HepG2 (cell line): ENCODE results near the gene NPFFR1. TPM values are rescaled to one million over a fixed set of nuclear protein-coding genes. Genes with fewer than 3 reads are reported as not detected.

Source experiments
- ATAC-seq: fragments of 200-7000 bp; cut with Tn5 transposase; 3 replicates; pipeline ENCODE4 v1.9.1; 2020; ENCODE audit warnings: mild to moderate bottlenecking, moderate library complexity
- BruUV-seq: library from RNA; stranded (reverse); fragments of 400-500 nt; replicated peaks from 2 replicates; lab custom pipeline; 2021; lab: Mats Ljungman, UMichigan
- CTCF ChIA-PET: fragments of 300-600 bp; formaldehyde crosslinking; extraction: SDS; loops from one replicate; lab custom pipeline; 2021; ENCODE audit warnings: low total read pairs, inconsistent platforms, low intra/inter-chr PET ratio; lab: Yijun Ruan, JAX
- POLR2A ChIA-PET: fragments of 350-600 bp; sonication (Branson Sonifier 250); formaldehyde crosslinking; loops from one replicate; lab custom pipeline; 2020; ENCODE audit warnings: antibody characterized with exemption, inconsistent platforms; lab: Yijun Ruan, JAX
- DNase-seq: peaks from one replicate; pipeline ENCODE4 v3.0.0-alpha.2; 2015; ENCODE audit warnings: low spot score
- FAIRE-seq: peaks from 3 replicates; lab custom pipeline; 2011; peaks lifted over from hg19 to GRCh38; lab: Jason Lieb, UNC
- H2AFZ ChIP-seq: one replicate; pipeline ENCODE4 v1.6.1; 2011; ENCODE audit warnings: low read length, inconsistent platforms
- H3K27ac ChIP-seq: fragments of 300-600 bp; 3 replicates; pipeline ENCODE4 v1.8.0; 2011; ENCODE audit warnings: mixed run types, mild to moderate bottlenecking, mixed read lengths, low read length, inconsistent platforms; ENCODE audit not compliant: insufficient read depth; ENCODE audit errors: extremely low read length
- H3K27me3 ChIP-seq, 2 experiments: fragments of 200-600 bp in 1 of 2; 2 replicates in 1 of 2; 3 replicates in 1 of 2; pipeline versions ENCODE4 v1.6.0 to v1.8.0; 2011; ENCODE audit warnings: low read length in 2 of 2, mild to moderate bottlenecking in 2 of 2, moderate library complexity in 2 of 2, inconsistent platforms in 1 of 2; ENCODE audit not compliant: insufficient read depth in 2 of 2, control insufficient read depth in 1 of 2
- H3K36me3 ChIP-seq, 2 experiments: fragments of 200-600 bp in 1 of 2; replicated peaks in 1 of 2; 2 replicates in 1 of 2; 3 replicates in 1 of 2; pipeline versions ENCODE4 v1.5.1 to v1.8.0; 2011; ENCODE audit warnings: low read length in 2 of 2, inconsistent platforms in 1 of 2; ENCODE audit not compliant: insufficient read depth in 2 of 2, control insufficient read depth in 1 of 2
- H3K4me1 ChIP-seq: 2 replicates; pipeline ENCODE4 v1.5.1; 2012; ENCODE audit warnings: low read length, inconsistent platforms; ENCODE audit not compliant: insufficient read depth
- H3K4me2 ChIP-seq: 2 replicates; pipeline ENCODE4 v1.6.0; 2011; ENCODE audit warnings: low read depth, low read length, inconsistent platforms
- H3K4me3 ChIP-seq, 3 experiments: fragments of 200-600 bp in 1 of 3; sonication (generic), shearing (Covaris generic) in 1 of 3; replicated peaks in 1 of 3; 2 replicates each; pipeline ENCODE4 v1.5.1; 2011 to 2016; ENCODE audit warnings: low read length in 3 of 3, inconsistent platforms in 2 of 3, low read depth in 2 of 3, mild to moderate bottlenecking in 2 of 3, control low read depth in 1 of 3, mixed read lengths in 1 of 3; ENCODE audit not compliant: insufficient read depth in 1 of 3
- H3K79me2 ChIP-seq: one replicate; pipeline ENCODE4 v1.6.1; 2011; ENCODE audit warnings: low read length, inconsistent platforms; ENCODE audit not compliant: insufficient read depth
- H3K9ac ChIP-seq: 2 replicates; pipeline ENCODE4 v1.6.0; 2011; ENCODE audit warnings: mild to moderate bottlenecking, low read depth, low read length, inconsistent platforms; ENCODE audit not compliant: insufficient read depth
- H3K9me3 ChIP-seq: 2 replicates; pipeline ENCODE4 v1.5.1; 2012; ENCODE audit warnings: mild to moderate bottlenecking, low read length
- H4K20me1 ChIP-seq: 2 replicates; pipeline ENCODE4 v1.6.0; 2011; ENCODE audit warnings: inconsistent platforms, mild to moderate bottlenecking, low read length, moderate library complexity; ENCODE audit not compliant: insufficient read depth
- ERF ChIP-seq: IDR thresholded peaks from 2 replicates; pipeline ENCODE4 v1.6.1; 2018; ENCODE audit warnings: missing biosample characterization, missing genetic modification reagents
- HBP1 ChIP-seq: IDR thresholded peaks from 2 replicates; pipeline ENCODE4 v1.6.1; 2016; ENCODE audit warnings: low read depth, control low read depth
- MAF1 ChIP-seq: sonication (generic); formaldehyde crosslinking; IDR thresholded peaks from 2 replicates; pipeline ENCODE4 v1.5.0; 2020; ENCODE audit warnings: missing genetic modification reagents, borderline replicate concordance
- MAFF ChIP-seq: IDR thresholded peaks from 2 replicates; pipeline ENCODE4 v1.6.1; 2011; ENCODE audit warnings: low read depth, low read length, improper control_type of control experiment
- NR2F1 ChIP-seq, 2 experiments: fragments of 450-650 bp in 1 of 2; formaldehyde crosslinking in 1 of 2; IDR thresholded peaks; 2 replicates each; pipeline versions ENCODE4 v1.5.0 to v1.6.1; 2016 to 2020; ENCODE audit warnings: mild to moderate bottlenecking in 1 of 2, missing compliant biosample characterization in 1 of 2, missing genetic modification reagents in 1 of 2, moderate library complexity in 1 of 2
- PATZ1 ChIP-seq: sonication (generic); formaldehyde crosslinking; IDR thresholded peaks from 2 replicates; pipeline ENCODE4 v1.4.0; 2020; ENCODE audit warnings: missing genetic modification reagents
- POGZ ChIP-seq: sonication (generic); formaldehyde crosslinking; IDR thresholded peaks from 2 replicates; pipeline ENCODE4 v1.4.0; 2020; ENCODE audit warnings: mild to moderate bottlenecking, missing genetic modification reagents
- YEATS2 ChIP-seq: sonication (generic); formaldehyde crosslinking; IDR thresholded peaks from 2 replicates; pipeline ENCODE4 v1.4.0; 2020; ENCODE audit warnings: missing genetic modification reagents, borderline replicate concordance
- ZFP36L2 ChIP-seq: sonication (generic); formaldehyde crosslinking; IDR thresholded peaks from 2 replicates; pipeline ENCODE4 v1.4.0; 2020; ENCODE audit warnings: missing genetic modification reagents
- ZNF547 ChIP-seq: sonication (generic); formaldehyde crosslinking; IDR thresholded peaks from 2 replicates; pipeline ENCODE4 v1.5.1; 2020; ENCODE audit warnings: mild to moderate bottlenecking, missing genetic modification reagents
- ZNF737 ChIP-seq: sonication (generic); formaldehyde crosslinking; IDR thresholded peaks from 2 replicates; pipeline ENCODE4 v1.5.0; 2020; ENCODE audit warnings: missing genetic modification reagents, mild to moderate bottlenecking, borderline replicate concordance
- WGBS: methylation state at CpG from one replicate; pipeline ENCODE4 v1.1.6; 2017; ENCODE audit warnings: low lambda C conversion rate; 5-methylcytosine and 5-hydroxymethylcytosine counted together
- in situ Hi-C: cut with HindIII; loops from 2 replicates; pipeline ENCODE4 v1.10.0; 2017; ENCODE audit warnings: low pct_unique_long_range_greater_than_20kb; ENCODE audit not compliant: extremely low pct_ligation_motif_present
- intact Hi-C: fragments of 100-400 bp; cut with micrococcal nuclease; formaldehyde crosslinking; loops from one replicate; pipeline ENCODE4 v1.10.0; 2022; ENCODE audit not compliant: unreplicated experiment
- polyA plus RNA-seq, 8 experiments: library from polyadenylated mRNA; depleted of rRNA in 3 of 8; stranded (reverse) in 7 of 8; unstranded in 1 of 8; fragments of >200 nt; fragmentation: Illumina TruSeq in 4 of 8; extraction: Trizol in 4 of 8; gene quantifications; 2 replicates each; pipeline versions ENCODE4 v1.2.1 to v1.2.3, GENCODE V29; 2011 to 2016; ENCODE audit warnings: low read depth in 4 of 8, missing spikeins in 1 of 8, mixed read lengths in 1 of 8; ENCODE audit not compliant: insufficient read depth in 1 of 8
- total RNA-seq, 5 experiments: library from RNA; depleted of rRNA; stranded (reverse); fragments of >200 nt; fragmentation: Illumina TruSeq; extraction: Trizol; gene quantifications; 2 replicates each; pipeline ENCODE4 v1.2.3, GENCODE V29; 2016; ENCODE audit warnings: low read depth in 1 of 5
- TF ChIP-seq, protein P1 (sequence below), 2 experiments: sonication (generic) in 1 of 2; formaldehyde crosslinking in 1 of 2; IDR thresholded peaks; 2 replicates each; pipeline versions ENCODE4 v1.4.0 to v1.6.1; 2016 to 2020; ENCODE audit warnings: borderline replicate concordance in 1 of 2, low read depth in 1 of 2, mild to moderate bottlenecking in 1 of 2, missing genetic modification reagents in 1 of 2

The NPFFR1 gene
- total and polyA plus RNA-seq, 2 of the 13 experiments (the other 11 are each of a cell fraction or from before 2014, with no cell fraction given): under 0.01 TPM; not detected in 1

- H3K27ac ChIP-seq: no peak overlapping the region
- H3K9me3 ChIP-seq: no peaks in the 10 kb centered on the region
- H3K27me3 ChIP-seq: no peaks in the 10 kb centered on the region; a peak in 1 of 5 replicates
- no TSS peak for BruUV-seq
- peaks cover 10 to 23% of the 10 kb centered on the region in 2 experiments for H3K36me3 ChIP-seq
- peaks cover 33% of the 10 kb centered on the region for H3K79me2 ChIP-seq
- H3K4me1 ChIP-seq: peaks cover 78% of the 10 kb centered on the region
- CTCF ChIA-PET: no interaction called here
- no peak for DNase-seq
- POLR2A ChIA-PET: no interaction called here
- FAIRE-seq: no peak
- H3K4me3 ChIP-seq: no peak overlapping the region
- no peaks in the 10 kb centered on the region for H4K20me1 ChIP-seq
- no peak overlapping the region for H3K9ac ChIP-seq
- no peak overlapping the region for H3K4me2 ChIP-seq
- intact Hi-C loops (no loop called here), in situ Hi-C loops (no loop called here)
- TF ChIP-seq PATZ1 (CRISPR knock-in tag) (no peak), MAFF (no peak), YEATS2 (no peak), ZNF547 (no peak), HBP1 (CRISPR knock-in tag) (no peak), MAF1 (no peak), ZNF737 (CRISPR knock-in tag) (no peak), NR2F1 (CRISPR knock-in tag; IDR thresholded peaks at IDR 0.05) (no peak), ZFP36L2 (CRISPR knock-in tag) (no peak), ERF (CRISPR knock-in tag) (no peak), POGZ (no peak)
- TF ChIP-seq, protein P1, sequence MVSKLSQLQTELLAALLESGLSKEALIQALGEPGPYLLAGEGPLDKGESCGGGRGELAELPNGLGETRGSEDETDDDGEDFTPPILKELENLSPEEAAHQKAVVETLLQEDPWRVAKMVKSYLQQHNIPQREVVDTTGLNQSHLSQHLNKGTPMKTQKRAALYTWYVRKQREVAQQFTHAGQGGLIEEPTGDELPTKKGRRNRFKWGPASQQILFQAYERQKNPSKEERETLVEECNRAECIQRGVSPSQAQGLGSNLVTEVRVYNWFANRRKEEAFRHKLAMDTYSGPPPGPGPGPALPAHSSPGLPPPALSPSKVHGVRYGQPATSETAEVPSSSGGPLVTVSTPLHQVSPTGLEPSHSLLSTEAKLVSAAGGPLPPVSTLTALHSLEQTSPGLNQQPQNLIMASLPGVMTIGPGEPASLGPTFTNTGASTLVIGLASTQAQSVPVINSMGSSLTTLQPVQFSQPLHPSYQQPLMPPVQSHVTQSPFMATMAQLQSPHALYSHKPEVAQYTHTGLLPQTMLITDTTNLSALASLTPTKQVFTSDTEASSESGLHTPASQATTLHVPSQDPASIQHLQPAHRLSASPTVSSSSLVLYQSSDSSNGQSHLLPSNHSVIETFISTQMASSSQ (IDR thresholded peaks at IDR 0.05; ENCODE audit: low read depth): no peak
- TF ChIP-seq, protein P1 (CRISPR knock-in tag; IDR thresholded peaks at IDR 0.05; ENCODE audit: borderline replicate concordance): no peak
- ATAC-seq: no peak
- 89% methylated on average over 5 of the region's 5 CpGs for whole genome bisulfite sequencing
- no peak overlapping the region for H2AFZ ChIP-seq
Observed at GRCh38 chr10:70321233-70321632, 37.4 kb upstream of the NPFFR1 start.
